HCT116 (cell line): ENCODE data around the gene FDXR. TPM values are rescaled to one million over a fixed set of nuclear protein-coding genes. Genes with fewer than 3 reads are reported as not detected.

Source experiments
- ATAC-seq: fragments of 200-7000 bp; cut with Tn5 transposase; 2 replicates; pipeline ENCODE4 v1.9.1; 2020; ENCODE audit warnings: mild to moderate bottlenecking, moderate library complexity
- BruUV-seq: library from RNA; stranded (reverse); fragments of 400-500 nt; replicated peaks from 2 replicates; lab custom pipeline; 2021; lab: Mats Ljungman, UMichigan
- CTCF ChIA-PET: fragments of 300-600 bp; sonication (Branson Sonifier 250); formaldehyde crosslinking; loops from one replicate; lab custom pipeline; 2021; ENCODE audit warnings: antibody characterized with exemption; lab: Charles Lee
- POLR2A ChIA-PET: fragments of 300-600, 350-600 bp; sonication (Branson Sonifier 250); formaldehyde crosslinking; loops from one replicate; lab custom pipeline; 2021; ENCODE audit warnings: antibody characterized with exemption; lab: Charles Lee
- RAD21 ChIA-PET, 2 experiments: fragments of 300-600 bp; sonication (Branson Sonifier 250); formaldehyde crosslinking; loops; one replicate each; lab custom pipeline; 2023; ENCODE audit warnings: low total read pairs in 2 of 2; ENCODE audit not compliant: uncharacterized antibody in 2 of 2, unreplicated experiment in 2 of 2, low non-redundant PET in 1 of 2; lab: Charles Lee
- DNase-seq: peaks from one replicate; pipeline ENCODE4 v3.0.0-alpha.2; 2010; ENCODE audit warnings: low read depth, low spot score
- H2AFZ ChIP-seq: fragments of 200-600 bp; shearing (Covaris generic), sonication (generic); 2 replicates; pipeline ENCODE4 v1.6.1; 2017; ENCODE audit warnings: low read depth, mixed run types, mixed read lengths, antibody characterized with exemption, low read length; ENCODE audit not compliant: poor library complexity, severe bottlenecking
- H3K27ac ChIP-seq: 2 replicates; pipeline ENCODE4 v1.5.1; 2012; ENCODE audit warnings: low read depth, low read length
- H3K27me3 ChIP-seq: fragments of 200-600 bp; sonication (generic); 2 replicates; pipeline ENCODE4 v1.6.1; 2016; ENCODE audit warnings: mixed run types, low read length, mixed read lengths; ENCODE audit not compliant: insufficient read depth
- H3K36me3 ChIP-seq, 2 experiments: fragments of 200-500 bp in 1 of 2; fragments of 200-600 bp in 1 of 2; sonication (Bioruptor generic) in 1 of 2; sonication (generic) in 1 of 2; 2 replicates each; pipeline versions ENCODE4 v1.5.1 to v1.6.1; 2014 to 2016; ENCODE audit warnings: low read length in 2 of 2, inconsistent platforms in 1 of 2, mixed read lengths in 1 of 2, mixed run types in 1 of 2; ENCODE audit not compliant: insufficient read depth in 2 of 2, control insufficient read depth in 1 of 2
- H3K4me1 ChIP-seq, 2 experiments: fragments of 200-600 bp in 1 of 2; sonication (generic) in 1 of 2; 2 replicates each; pipeline versions ENCODE4 v1.5.1 to v1.6.1; 2012 to 2017; ENCODE audit warnings: low read length in 2 of 2, inconsistent platforms in 1 of 2, mild to moderate bottlenecking in 1 of 2, mixed read lengths in 1 of 2, mixed run types in 1 of 2, moderate library complexity in 1 of 2; ENCODE audit not compliant: insufficient read depth in 2 of 2, control insufficient read depth in 1 of 2
- H3K4me2 ChIP-seq: fragments of 200-600 bp; sonication (generic); 2 replicates; pipeline ENCODE4 v1.6.1; 2017; ENCODE audit warnings: mixed run types, low read length, mixed read lengths
- H3K4me3 ChIP-seq, 2 experiments: fragments of 200-600 bp in 1 of 2; sonication (generic) in 1 of 2; replicated peaks in 1 of 2; 2 replicates each; pipeline ENCODE4 v1.5.1; 2011 to 2016; ENCODE audit warnings: low read length in 2 of 2, control low read depth in 1 of 2, low read depth in 1 of 2, mild to moderate bottlenecking in 1 of 2, mixed read lengths in 1 of 2, mixed run types in 1 of 2
- H3K79me2 ChIP-seq: fragments of 200-600 bp; sonication (generic); 2 replicates; pipeline ENCODE4 v1.6.1; 2017; ENCODE audit warnings: mild to moderate bottlenecking, mixed run types, low read length, moderate library complexity, mixed read lengths; ENCODE audit not compliant: insufficient read depth
- H3K9ac ChIP-seq: fragments of 200-600 bp; sonication (generic); 2 replicates; pipeline ENCODE4 v1.6.1; 2016; ENCODE audit warnings: low read length, mixed read lengths
- H3K9me2 ChIP-seq: fragments of 200-600 bp; sonication (generic), shearing (Covaris generic); 2 replicates; pipeline ENCODE4 v1.6.1; 2017; ENCODE audit warnings: mixed run types, mild to moderate bottlenecking, moderate library complexity; ENCODE audit not compliant: insufficient read depth
- H3K9me3 ChIP-seq, 2 experiments: fragments of 200-500 bp in 1 of 2; fragments of 200-600 bp in 1 of 2; sonication (Bioruptor generic) in 1 of 2; sonication (generic) in 1 of 2; 2 replicates each; pipeline ENCODE4 v1.6.1; 2014 to 2017; ENCODE audit warnings: low read length in 2 of 2, mixed read lengths in 2 of 2, inconsistent platforms in 1 of 2, low read depth in 1 of 2, mild to moderate bottlenecking in 1 of 2, mixed run types in 1 of 2, moderate library complexity in 1 of 2; ENCODE audit not compliant: control insufficient read depth in 1 of 2, insufficient read depth in 1 of 2
- H4K20me1 ChIP-seq: fragments of 200-600 bp; sonication (generic), shearing (Covaris generic); 2 replicates; pipeline ENCODE4 v1.6.1; 2017; ENCODE audit warnings: mixed run types, mild to moderate bottlenecking, moderate library complexity; ENCODE audit not compliant: insufficient read depth
- CBX3 ChIP-seq: IDR thresholded peaks from 2 replicates; pipeline ENCODE4 v1.6.1; 2012; ENCODE audit warnings: low read depth
- EZH2phosphoT487 ChIP-seq: fragments of 200-600 bp; IDR thresholded peaks from 2 replicates; pipeline ENCODE4 v1.6.1; 2018; ENCODE audit warnings: antibody characterized with exemption, borderline replicate concordance
- FOSL1 ChIP-seq: IDR thresholded peaks from 2 replicates; pipeline ENCODE4 v1.6.1; 2012; ENCODE audit warnings: low read depth
- JUND ChIP-seq: IDR thresholded peaks from 2 replicates; pipeline ENCODE4 v1.6.1; 2012
- POLR2A ChIP-seq: IDR thresholded peaks from 2 replicates; pipeline ENCODE4 v1.7.0; 2011; ENCODE audit warnings: borderline replicate concordance; ENCODE audit not compliant: insufficient read depth, insufficient read length; ENCODE audit errors: extremely low read depth
- RAD21 ChIP-seq: IDR thresholded peaks from 2 replicates; pipeline ENCODE4 v1.6.1; 2012; ENCODE audit warnings: low read depth, mild to moderate bottlenecking
- SRF ChIP-seq: IDR thresholded peaks from 2 replicates; pipeline ENCODE4 v1.6.1; 2012; ENCODE audit warnings: low read depth
- TCF7L2 ChIP-seq: IDR thresholded peaks from 2 replicates; pipeline ENCODE4 v1.7.0; 2011; ENCODE audit warnings: borderline replicate concordance, inconsistent platforms; ENCODE audit not compliant: insufficient read depth, insufficient read length; ENCODE audit errors: extremely low read depth
- YY1 ChIP-seq: IDR thresholded peaks from 2 replicates; pipeline ENCODE4 v1.6.1; 2011; ENCODE audit warnings: low read length, low read depth, moderate library complexity, mild to moderate bottlenecking; ENCODE audit not compliant: insufficient replicate concordance; ENCODE audit errors: extremely low read depth
- ZNF274 ChIP-seq: fragments of 200-500 bp; sonication (Bioruptor generic); IDR thresholded peaks from 2 replicates; pipeline ENCODE4 v1.6.1; 2014; ENCODE audit warnings: mild to moderate bottlenecking, low read depth, low read length, inconsistent platforms
- intact Hi-C: fragments of 100-400 bp; cut with micrococcal nuclease; formaldehyde crosslinking; loops from 2 replicates; pipeline ENCODE4 v1.10.0; 2022
- total RNA-seq: library from RNA; stranded (reverse); gene quantifications from one replicate; pipeline ENCODE4 v1.2.1, GENCODE V29; 2021; ENCODE audit not compliant: unreplicated experiment
- TF ChIP-seq, protein P1 (sequence below), 3 experiments: fragments of 200-600 bp in 1 of 3; sonication (generic) in 1 of 3; IDR thresholded peaks in 2 of 3; conservative IDR thresholded peaks in 1 of 3; 2 replicates each; pipeline ENCODE4 v1.5.1; 2012 to 2017; ENCODE audit warnings: low read depth in 2 of 3, low read length in 2 of 3, antibody characterized with exemption in 1 of 3, borderline replicate concordance in 1 of 3, control low read depth in 1 of 3, mild to moderate bottlenecking in 1 of 3, mixed read lengths in 1 of 3, mixed run types in 1 of 3, moderate library complexity in 1 of 3; ENCODE audit not compliant: insufficient read depth in 1 of 3
- TF ChIP-seq, protein P2 (sequence below): IDR thresholded peaks from 2 replicates; pipeline ENCODE4 v1.6.1; 2012; ENCODE audit warnings: low read depth

FDXR gene
- total RNA-seq, 1 experiment from 2014 or later, result 98.8 TPM

DNA sequence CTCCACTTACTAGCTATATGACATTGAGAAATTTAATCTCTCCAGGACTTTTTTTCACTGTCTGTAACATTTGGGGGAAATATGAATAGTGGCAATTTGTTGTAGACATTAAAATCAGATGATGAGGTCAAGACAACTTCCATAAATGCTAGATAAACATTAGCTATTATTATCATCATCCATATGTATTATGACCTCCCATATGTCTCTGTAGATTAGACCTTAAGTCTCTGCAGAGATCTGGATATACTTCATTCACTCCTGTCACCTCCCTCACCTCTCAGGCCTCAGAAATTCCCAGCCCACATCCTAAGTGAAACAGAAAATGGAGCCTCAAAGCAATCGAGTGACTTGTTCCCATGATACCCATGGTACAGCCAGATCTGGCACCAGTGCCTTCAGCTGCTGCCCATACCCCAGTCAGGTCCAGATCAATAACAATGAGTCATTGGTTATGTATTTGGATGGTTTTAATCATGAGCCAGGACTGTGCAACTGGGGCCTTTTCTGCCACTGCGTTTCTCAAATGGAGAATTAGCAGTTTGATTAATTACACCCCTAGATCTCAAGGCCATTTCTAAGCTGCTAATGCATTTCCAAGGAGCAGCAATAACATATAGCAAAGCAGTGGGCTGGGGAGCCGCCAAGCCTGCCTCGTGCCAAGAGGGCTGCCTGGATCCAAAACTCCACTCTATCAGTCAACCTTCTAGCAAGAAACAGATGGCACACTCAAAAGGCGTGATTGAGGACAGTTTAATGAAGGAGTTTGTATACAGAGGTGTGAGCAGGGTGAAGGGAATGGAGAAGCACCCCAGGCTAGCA lies 2.6 kb upstream of the FDXR start:
- RAD21 ChIA-PET, result interaction anchor here in 1 of 2 experiments (1.0 kb wide), 1 partner anchor 31 kb away, joined by 3 read pairs; no protein-coding TSS in a partner anchor
- intact Hi-C loops, result no loop called here
- H3K4me2 ChIP-seq, result 0 out of 2 replicates have a peak overlapping the region, but pooled peaks have one; percentile 11
- H3K4me3 ChIP-seq, result no peak overlapping the region
- H3K36me3 ChIP-seq, result no peaks in the 10 kb centered on the region
- H3K9ac ChIP-seq, result no peak overlapping the region
- POLR2A ChIA-PET, result interaction anchor here (1.3 kb wide), 1 partner anchor 31 kb away, joined by 3 read pairs; no protein-coding TSS in a partner anchor
- H4K20me1 ChIP-seq, result no peaks in the 10 kb centered on the region
- DNase-seq, result no peak
- CTCF ChIA-PET, result interaction anchor here (3.1 kb wide), 1 partner anchor 13 kb away, joined by 40 read pairs; no protein-coding TSS in a partner anchor
- H3K79me2 ChIP-seq, result peaks cover 12% of the 10 kb centered on the region
- no peak for ATAC-seq
- no TSS peak for BruUV-seq
- no peak overlapping the region for H2AFZ ChIP-seq
- H3K9me2 ChIP-seq, result no peaks in the 10 kb centered on the region
- no peaks in the 10 kb centered on the region for H3K9me3 ChIP-seq
- peaks cover 14 to 51% of the 10 kb centered on the region in 2 experiments for H3K4me1 ChIP-seq
- no peaks in the 10 kb centered on the region for H3K27me3 ChIP-seq
- TF ChIP-seq ZNF274, result no peak
- no peak for TF ChIP-seq SRF
- no peak for TF ChIP-seq JUND
- no peak for TF ChIP-seq EZH2phosphoT487
- TF ChIP-seq RAD21, result no peak
- TF ChIP-seq, protein P1, sequence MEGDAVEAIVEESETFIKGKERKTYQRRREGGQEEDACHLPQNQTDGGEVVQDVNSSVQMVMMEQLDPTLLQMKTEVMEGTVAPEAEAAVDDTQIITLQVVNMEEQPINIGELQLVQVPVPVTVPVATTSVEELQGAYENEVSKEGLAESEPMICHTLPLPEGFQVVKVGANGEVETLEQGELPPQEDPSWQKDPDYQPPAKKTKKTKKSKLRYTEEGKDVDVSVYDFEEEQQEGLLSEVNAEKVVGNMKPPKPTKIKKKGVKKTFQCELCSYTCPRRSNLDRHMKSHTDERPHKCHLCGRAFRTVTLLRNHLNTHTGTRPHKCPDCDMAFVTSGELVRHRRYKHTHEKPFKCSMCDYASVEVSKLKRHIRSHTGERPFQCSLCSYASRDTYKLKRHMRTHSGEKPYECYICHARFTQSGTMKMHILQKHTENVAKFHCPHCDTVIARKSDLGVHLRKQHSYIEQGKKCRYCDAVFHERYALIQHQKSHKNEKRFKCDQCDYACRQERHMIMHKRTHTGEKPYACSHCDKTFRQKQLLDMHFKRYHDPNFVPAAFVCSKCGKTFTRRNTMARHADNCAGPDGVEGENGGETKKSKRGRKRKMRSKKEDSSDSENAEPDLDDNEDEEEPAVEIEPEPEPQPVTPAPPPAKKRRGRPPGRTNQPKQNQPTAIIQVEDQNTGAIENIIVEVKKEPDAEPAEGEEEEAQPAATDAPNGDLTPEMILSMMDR (IDR thresholded peaks at IDR 0.05 in 2 of 3, conservative IDR thresholded peaks at IDR 0.05 in 1 of 3; ENCODE audit: borderline replicate concordance in 1 of 3, insufficient read depth in 1 of 3, low read depth in 2 of 3, low read length in 2 of 3), result no peak
- no peak for TF ChIP-seq FOSL1
- TF ChIP-seq, protein P2, sequence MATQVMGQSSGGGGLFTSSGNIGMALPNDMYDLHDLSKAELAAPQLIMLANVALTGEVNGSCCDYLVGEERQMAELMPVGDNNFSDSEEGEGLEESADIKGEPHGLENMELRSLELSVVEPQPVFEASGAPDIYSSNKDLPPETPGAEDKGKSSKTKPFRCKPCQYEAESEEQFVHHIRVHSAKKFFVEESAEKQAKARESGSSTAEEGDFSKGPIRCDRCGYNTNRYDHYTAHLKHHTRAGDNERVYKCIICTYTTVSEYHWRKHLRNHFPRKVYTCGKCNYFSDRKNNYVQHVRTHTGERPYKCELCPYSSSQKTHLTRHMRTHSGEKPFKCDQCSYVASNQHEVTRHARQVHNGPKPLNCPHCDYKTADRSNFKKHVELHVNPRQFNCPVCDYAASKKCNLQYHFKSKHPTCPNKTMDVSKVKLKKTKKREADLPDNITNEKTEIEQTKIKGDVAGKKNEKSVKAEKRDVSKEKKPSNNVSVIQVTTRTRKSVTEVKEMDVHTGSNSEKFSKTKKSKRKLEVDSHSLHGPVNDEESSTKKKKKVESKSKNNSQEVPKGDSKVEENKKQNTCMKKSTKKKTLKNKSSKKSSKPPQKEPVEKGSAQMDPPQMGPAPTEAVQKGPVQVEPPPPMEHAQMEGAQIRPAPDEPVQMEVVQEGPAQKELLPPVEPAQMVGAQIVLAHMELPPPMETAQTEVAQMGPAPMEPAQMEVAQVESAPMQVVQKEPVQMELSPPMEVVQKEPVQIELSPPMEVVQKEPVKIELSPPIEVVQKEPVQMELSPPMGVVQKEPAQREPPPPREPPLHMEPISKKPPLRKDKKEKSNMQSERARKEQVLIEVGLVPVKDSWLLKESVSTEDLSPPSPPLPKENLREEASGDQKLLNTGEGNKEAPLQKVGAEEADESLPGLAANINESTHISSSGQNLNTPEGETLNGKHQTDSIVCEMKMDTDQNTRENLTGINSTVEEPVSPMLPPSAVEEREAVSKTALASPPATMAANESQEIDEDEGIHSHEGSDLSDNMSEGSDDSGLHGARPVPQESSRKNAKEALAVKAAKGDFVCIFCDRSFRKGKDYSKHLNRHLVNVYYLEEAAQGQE, result no peak
- no peak for TF ChIP-seq POLR2A
- no peak for TF ChIP-seq YY1
- TF ChIP-seq CBX3, result no peak
- TF ChIP-seq TCF7L2, result no peak
- H3K27ac ChIP-seq, result no peak overlapping the region
